Neural cell (in vitro differentiated cells): ENCODE measurements around the gene TLX1. TPM values are rescaled to one million over a fixed set of nuclear protein-coding genes. Genes with fewer than 3 reads are reported as not detected.
"Not testable (repeated sequence)": the region's sequence is repeated elsewhere in the genome, so short reads cannot be mapped to it uniquely, and the experiment has no call there.

ENCODE experiments used
- H2AFZ ChIP-seq: fragments of 200-600, 300-800 bp; sonication (generic), shearing (Covaris generic); 2 replicates; pipeline ENCODE4 v1.6.0; 2014; ENCODE audit warnings: low read depth, mild to moderate bottlenecking, antibody characterized with exemption, low read length, moderate library complexity
- H3F3A ChIP-seq: fragments of 200-600 bp; shearing (Covaris generic); 2 replicates; pipeline ENCODE4 v1.6.1; 2016; ENCODE audit warnings: mild to moderate bottlenecking, moderate library complexity, mixed read lengths, antibody characterized with exemption, low read length; ENCODE audit not compliant: insufficient read depth, poor library complexity, severe bottlenecking
- H3K27ac ChIP-seq: fragments of 200-600, 300-800 bp; sonication (generic), shearing (Covaris generic); 2 replicates; pipeline ENCODE4 v1.5.1; 2014; ENCODE audit warnings: mild to moderate bottlenecking, low read length, moderate library complexity
- H3K27me3 ChIP-seq: fragments of 300-800, 200-600 bp; sonication (generic), shearing (Covaris generic); 2 replicates; pipeline ENCODE4 v1.6.0; 2014; ENCODE audit warnings: mild to moderate bottlenecking, low read depth, low read length, moderate library complexity; ENCODE audit not compliant: insufficient read depth
- H3K36me3 ChIP-seq: fragments of 300-800, 200-600 bp; sonication (generic), shearing (Covaris generic); 2 replicates; pipeline ENCODE4 v1.5.1; 2014; ENCODE audit warnings: mild to moderate bottlenecking, antibody characterized with exemption, low read length, moderate library complexity; ENCODE audit not compliant: insufficient read depth
- H3K4me2 ChIP-seq: fragments of 300-800, 200-600 bp; sonication (generic), shearing (Covaris generic); 2 replicates; pipeline ENCODE4 v1.6.0; 2014; ENCODE audit warnings: mild to moderate bottlenecking, low read length
- H3K4me3 ChIP-seq: fragments of 300-800, 200-600 bp; sonication (generic), shearing (Covaris generic); 2 replicates; pipeline ENCODE4 v1.5.1; 2014; ENCODE audit warnings: mild to moderate bottlenecking, low read length, moderate library complexity
- H3K79me2 ChIP-seq: fragments of 200-600 bp; shearing (Covaris generic); replicated peaks from 2 replicates; pipeline ENCODE4 v1.6.0; 2014; ENCODE audit warnings: mild to moderate bottlenecking, low read length, moderate library complexity; ENCODE audit not compliant: insufficient read depth
- H3K9ac ChIP-seq: fragments of 300-800, 200-600 bp; sonication (generic), shearing (Covaris generic); 2 replicates; pipeline ENCODE4 v1.6.1; 2016; ENCODE audit warnings: mild to moderate bottlenecking, low read length, mixed read lengths
- H3K9me2 ChIP-seq: fragments of 200-600 bp; shearing (Covaris generic); 2 replicates; pipeline ENCODE4 v1.6.1; 2016; ENCODE audit warnings: mild to moderate bottlenecking, low read length, mixed read lengths; ENCODE audit not compliant: insufficient read depth
- H3K9me3 ChIP-seq: fragments of 200-600, 300-800 bp; sonication (generic), shearing (Covaris generic); 2 replicates; pipeline ENCODE4 v1.6.1; 2016; ENCODE audit warnings: mild to moderate bottlenecking, mixed run types, low read length, moderate library complexity, mixed read lengths
- H4K20me1 ChIP-seq: fragments of 200-600 bp; shearing (Covaris generic); 2 replicates; pipeline ENCODE4 v1.6.1; 2016; ENCODE audit warnings: mild to moderate bottlenecking, mixed run types; ENCODE audit not compliant: insufficient read depth
- EP300 ChIP-seq: fragments of 450-650 bp; conservative IDR thresholded peaks from 2 replicates; pipeline ENCODE4 v1.6.1; 2014; ENCODE audit warnings: antibody characterized with exemption, mild to moderate bottlenecking, moderate library complexity; ENCODE audit not compliant: poor library complexity, severe bottlenecking
- EZH2 ChIP-seq: fragments of 200-600, 300-800 bp; shearing (Covaris generic), sonication (generic); IDR thresholded peaks from 2 replicates; pipeline ENCODE4 v1.6.1; 2014; ENCODE audit warnings: antibody characterized with exemption, low read length, borderline replicate concordance, mild to moderate bottlenecking; ENCODE audit not compliant: insufficient read depth, poor library complexity, severe bottlenecking
- MXI1 ChIP-seq: fragments of 450-650 bp; conservative IDR thresholded peaks from 2 replicates; pipeline ENCODE4 v1.6.1; 2014; ENCODE audit warnings: antibody characterized with exemption, mild to moderate bottlenecking; ENCODE audit not compliant: poor library complexity, severe bottlenecking
- POLR2AphosphoS5 ChIP-seq: IDR thresholded peaks from 2 replicates; pipeline ENCODE4 v1.6.1; 2012
- RAD21 ChIP-seq: fragments of 450-650 bp; conservative IDR thresholded peaks from 2 replicates; pipeline ENCODE4 v1.6.1; 2014; ENCODE audit warnings: antibody characterized with exemption, mild to moderate bottlenecking, moderate library complexity
- SMC3 ChIP-seq: fragments of 450-650 bp; conservative IDR thresholded peaks from 2 replicates; pipeline ENCODE4 v1.6.1; 2014; ENCODE audit warnings: antibody characterized with exemption, mild to moderate bottlenecking, moderate library complexity; ENCODE audit not compliant: poor library complexity
- TAF1 ChIP-seq: IDR thresholded peaks from 2 replicates; pipeline ENCODE4 v1.6.1; 2012; ENCODE audit warnings: low read depth
- polyA plus RNA-seq: library from polyadenylated mRNA; depleted of rRNA; stranded (reverse); fragments of >200 nt; gene quantifications from 2 replicates; pipeline ENCODE4 v1.2.3, GENCODE V29; 2014
- TF ChIP-seq, protein P1 (sequence below): fragments of 450-650 bp; IDR thresholded peaks from 2 replicates; pipeline ENCODE4 v1.5.1; 2014; ENCODE audit warnings: antibody characterized with exemption, mild to moderate bottlenecking, moderate library complexity; ENCODE audit not compliant: poor library complexity, severe bottlenecking
- TF ChIP-seq, protein P2 (sequence below): IDR thresholded peaks from 2 replicates; pipeline ENCODE4 v1.6.1; 2012; ENCODE audit warnings: borderline replicate concordance

The TLX1 gene
- polyA plus RNA-seq, 1 donor from 2014 or later, result not detected

DNA sequence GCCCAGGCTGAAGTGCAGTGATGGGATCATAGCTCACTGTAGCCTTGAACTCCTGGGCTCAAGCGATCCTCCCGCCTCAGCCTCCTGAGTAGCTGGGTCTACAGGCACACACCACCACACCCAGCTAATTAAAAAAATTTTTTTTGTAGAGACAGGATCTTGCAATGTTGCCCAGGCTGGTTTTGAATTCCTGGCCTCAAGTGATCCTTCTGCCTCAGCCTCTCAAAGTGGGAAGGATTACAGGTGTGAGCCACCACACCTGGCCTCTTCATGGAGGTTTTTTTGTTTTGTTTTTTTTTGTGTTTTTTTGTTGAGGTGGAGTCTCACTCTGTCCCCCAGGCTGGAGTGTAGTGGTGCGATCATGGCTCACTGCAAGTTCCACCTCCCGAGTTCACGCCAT, 23.4 kb downstream of the TLX1 start:
- H3K79me2 ChIP-seq, H3F3A ChIP-seq: not testable (repeated sequence)
- H3K27me3 ChIP-seq, result peaks cover 68% of the 10 kb centered on the region

DNA sequence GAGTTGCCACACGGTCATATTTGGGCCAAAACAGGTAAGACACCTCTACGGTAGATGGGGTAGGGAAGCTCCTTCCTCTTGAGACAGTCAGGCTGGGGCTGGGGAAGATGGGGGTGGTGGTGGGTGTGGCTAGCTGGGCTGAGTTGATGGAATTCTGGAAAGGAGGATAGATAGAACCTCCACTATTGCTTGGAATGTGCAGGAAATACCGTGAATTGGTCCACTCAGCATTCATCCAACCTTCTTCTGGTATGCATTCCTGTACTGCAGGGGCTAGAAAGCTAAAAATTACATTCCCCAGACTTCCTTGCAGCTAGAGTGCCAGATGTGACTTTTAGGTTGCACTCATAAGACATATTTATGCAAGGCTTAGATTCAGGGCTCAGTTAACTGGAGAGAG, 24.8 kb downstream of the TLX1 start:
- Histone ChIP-seq H3F3A (no peaks in the 10 kb centered on the region), H3K9ac (no peak overlapping the region), H3K4me2 (no peak overlapping the region), H4K20me1 (no peaks in the 10 kb centered on the region), H3K27me3 (peaks cover 60% of the 10 kb centered on the region), H3K9me2 (no peaks in the 10 kb centered on the region), H3K9me3 (no peaks in the 10 kb centered on the region), H3K4me3 (no peak overlapping the region), H2AFZ (no peak overlapping the region), H3K36me3 (no peaks in the 10 kb centered on the region), H3K79me2 (no peaks in the 10 kb centered on the region), H3K27ac (no peak overlapping the region)
- TF ChIP-seq EP300 (no peak), MXI1 (no peak), EZH2 (no peak), RAD21 (no peak), TAF1 (no peak), SMC3 (no peak), POLR2AphosphoS5 (no peak)
- TF ChIP-seq, protein P1, sequence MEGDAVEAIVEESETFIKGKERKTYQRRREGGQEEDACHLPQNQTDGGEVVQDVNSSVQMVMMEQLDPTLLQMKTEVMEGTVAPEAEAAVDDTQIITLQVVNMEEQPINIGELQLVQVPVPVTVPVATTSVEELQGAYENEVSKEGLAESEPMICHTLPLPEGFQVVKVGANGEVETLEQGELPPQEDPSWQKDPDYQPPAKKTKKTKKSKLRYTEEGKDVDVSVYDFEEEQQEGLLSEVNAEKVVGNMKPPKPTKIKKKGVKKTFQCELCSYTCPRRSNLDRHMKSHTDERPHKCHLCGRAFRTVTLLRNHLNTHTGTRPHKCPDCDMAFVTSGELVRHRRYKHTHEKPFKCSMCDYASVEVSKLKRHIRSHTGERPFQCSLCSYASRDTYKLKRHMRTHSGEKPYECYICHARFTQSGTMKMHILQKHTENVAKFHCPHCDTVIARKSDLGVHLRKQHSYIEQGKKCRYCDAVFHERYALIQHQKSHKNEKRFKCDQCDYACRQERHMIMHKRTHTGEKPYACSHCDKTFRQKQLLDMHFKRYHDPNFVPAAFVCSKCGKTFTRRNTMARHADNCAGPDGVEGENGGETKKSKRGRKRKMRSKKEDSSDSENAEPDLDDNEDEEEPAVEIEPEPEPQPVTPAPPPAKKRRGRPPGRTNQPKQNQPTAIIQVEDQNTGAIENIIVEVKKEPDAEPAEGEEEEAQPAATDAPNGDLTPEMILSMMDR, result no peak
- TF ChIP-seq, protein P2, sequence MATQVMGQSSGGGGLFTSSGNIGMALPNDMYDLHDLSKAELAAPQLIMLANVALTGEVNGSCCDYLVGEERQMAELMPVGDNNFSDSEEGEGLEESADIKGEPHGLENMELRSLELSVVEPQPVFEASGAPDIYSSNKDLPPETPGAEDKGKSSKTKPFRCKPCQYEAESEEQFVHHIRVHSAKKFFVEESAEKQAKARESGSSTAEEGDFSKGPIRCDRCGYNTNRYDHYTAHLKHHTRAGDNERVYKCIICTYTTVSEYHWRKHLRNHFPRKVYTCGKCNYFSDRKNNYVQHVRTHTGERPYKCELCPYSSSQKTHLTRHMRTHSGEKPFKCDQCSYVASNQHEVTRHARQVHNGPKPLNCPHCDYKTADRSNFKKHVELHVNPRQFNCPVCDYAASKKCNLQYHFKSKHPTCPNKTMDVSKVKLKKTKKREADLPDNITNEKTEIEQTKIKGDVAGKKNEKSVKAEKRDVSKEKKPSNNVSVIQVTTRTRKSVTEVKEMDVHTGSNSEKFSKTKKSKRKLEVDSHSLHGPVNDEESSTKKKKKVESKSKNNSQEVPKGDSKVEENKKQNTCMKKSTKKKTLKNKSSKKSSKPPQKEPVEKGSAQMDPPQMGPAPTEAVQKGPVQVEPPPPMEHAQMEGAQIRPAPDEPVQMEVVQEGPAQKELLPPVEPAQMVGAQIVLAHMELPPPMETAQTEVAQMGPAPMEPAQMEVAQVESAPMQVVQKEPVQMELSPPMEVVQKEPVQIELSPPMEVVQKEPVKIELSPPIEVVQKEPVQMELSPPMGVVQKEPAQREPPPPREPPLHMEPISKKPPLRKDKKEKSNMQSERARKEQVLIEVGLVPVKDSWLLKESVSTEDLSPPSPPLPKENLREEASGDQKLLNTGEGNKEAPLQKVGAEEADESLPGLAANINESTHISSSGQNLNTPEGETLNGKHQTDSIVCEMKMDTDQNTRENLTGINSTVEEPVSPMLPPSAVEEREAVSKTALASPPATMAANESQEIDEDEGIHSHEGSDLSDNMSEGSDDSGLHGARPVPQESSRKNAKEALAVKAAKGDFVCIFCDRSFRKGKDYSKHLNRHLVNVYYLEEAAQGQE, result no peak

More for the DNA sequence above, 23.4 kb downstream of the TLX1 start:
- not testable (repeated sequence) for H2AFZ ChIP-seq, H3K36me3 ChIP-seq, H3K9me3 ChIP-seq, H3K4me3 ChIP-seq, H3K27ac ChIP-seq, H4K20me1 ChIP-seq, H3K9ac ChIP-seq, H3K4me2 ChIP-seq, H3K9me2 ChIP-seq
